SU-DHL-6 (cell line): ENCODE data around the gene PCSK2.

Source experiments
- CTCF ChIP-seq: fragments of 200-600 bp; sonication (generic); IDR thresholded peaks from one replicate; pipeline ENCODE4 v1.5.1; 2017; ENCODE audit warnings: antibody characterized with exemption, mild to moderate bottlenecking, low read length, moderate library complexity; ENCODE audit not compliant: insufficient read depth, poor library complexity, severe bottlenecking
- EZH2phosphoT487 ChIP-seq: fragments of 200-600 bp; sonication (generic), shearing (Covaris generic); conservative IDR thresholded peaks from 2 replicates; pipeline ENCODE4 v1.6.1; 2018; ENCODE audit warnings: mild to moderate bottlenecking, antibody characterized with exemption, low read length, moderate library complexity, mixed read lengths

GRCh38 chr20:17485017-17485416 lies 258.2 kb downstream of the PCSK2 start:
- TF ChIP-seq CTCF (no peak), EZH2phosphoT487 (no peak)
